GM18526 (cell line): ENCODE results near the gene COL9A2.

Source experiments
- POLR2A ChIP-seq: IDR thresholded peaks from 3 replicates; pipeline ENCODE4 v1.6.1; 2011; ENCODE audit not compliant: insufficient read length; ENCODE audit errors: extremely low read depth

COL9A2 gene

GRCh38 chr1:40316595-40317393, at the start of gene COL9A2:
TSS of gene COL9A2 (minus strand) at chr1:40317286. CDS start at chr1:40317197, 89 bp downstream.
- TF ChIP-seq POLR2A, result no peak

GRCh38 chr1:40363721-40364120, 46.6 kb upstream of the COL9A2 start:
- TF ChIP-seq POLR2A, result no peak

GRCh38 chr1:40362699-40363098, 45.6 kb upstream of the COL9A2 start:
- TF ChIP-seq POLR2A, result no peak

- TF ChIP-seq POLR2A, result no peak
Observed at GRCh38 chr1:40362199-40362598, 45.1 kb upstream of the COL9A2 start.

GRCh38 chr1:40361637-40362036, 44.6 kb upstream of the COL9A2 start:
- TF ChIP-seq POLR2A, result no peak

- no peak for TF ChIP-seq POLR2A
Observed at GRCh38 chr1:40361201-40361600, 44.1 kb upstream of the COL9A2 start.

GRCh38 chr1:40360631-40361030, 43.5 kb upstream of the COL9A2 start:
- no peak for TF ChIP-seq POLR2A

- no peak for TF ChIP-seq POLR2A
Observed at GRCh38 chr1:40357625-40358024, 40.5 kb upstream of the COL9A2 start.

GRCh38 chr1:40353082-40353481, 36.0 kb upstream of the COL9A2 start:
- no peak for TF ChIP-seq POLR2A

- no peak for TF ChIP-seq POLR2A
Observed at GRCh38 chr1:40352126-40352525, 35.0 kb upstream of the COL9A2 start.

- no peak for TF ChIP-seq POLR2A
Observed at GRCh38 chr1:40351124-40351523, 34.0 kb upstream of the COL9A2 start.

GRCh38 chr1:40350391-40350790, 33.3 kb upstream of the COL9A2 start:
- TF ChIP-seq POLR2A, result no peak

- TF ChIP-seq POLR2A, result no peak
Observed at GRCh38 chr1:40344597-40344996, 27.5 kb upstream of the COL9A2 start.

GRCh38 chr1:40341491-40342380, 24.6 kb upstream of the COL9A2 start:
- no peak for TF ChIP-seq POLR2A

- no peak for TF ChIP-seq POLR2A
Observed at GRCh38 chr1:40339420-40340323, 22.6 kb upstream of the COL9A2 start.
